IPS DF 19.7 (cell line): Measurements from ENCODE around the gene CSNK1G1.
"Not testable (repeated sequence)": the region's sequence is repeated elsewhere in the genome, so short reads cannot be mapped to it uniquely, and the experiment has no call there.

ENCODE experiments used
- DNase-seq: peaks from one replicate; pipeline ENCODE4 v3.0.0-alpha.2; 2013; ENCODE audit warnings: low read depth, low spot score

The CSNK1G1 gene

GRCh38 chr15:64355944-64356709 lies at the start of gene CSNK1G1:
TSS of gene CSNK1G1 (minus strand) at chr15:64356173. CDS start at chr15:64300499, 55,674 bp downstream.
- DNase-seq = peak; percentile 94

- DNase-seq = no peak
These were observed 44.6 kb upstream of the CSNK1G1 start for GRCh38 chr15:64400583-64400982.

GRCh38 chr15:64398575-64398974 lies 42.6 kb upstream of the CSNK1G1 start:
- no peak for DNase-seq

DNA sequence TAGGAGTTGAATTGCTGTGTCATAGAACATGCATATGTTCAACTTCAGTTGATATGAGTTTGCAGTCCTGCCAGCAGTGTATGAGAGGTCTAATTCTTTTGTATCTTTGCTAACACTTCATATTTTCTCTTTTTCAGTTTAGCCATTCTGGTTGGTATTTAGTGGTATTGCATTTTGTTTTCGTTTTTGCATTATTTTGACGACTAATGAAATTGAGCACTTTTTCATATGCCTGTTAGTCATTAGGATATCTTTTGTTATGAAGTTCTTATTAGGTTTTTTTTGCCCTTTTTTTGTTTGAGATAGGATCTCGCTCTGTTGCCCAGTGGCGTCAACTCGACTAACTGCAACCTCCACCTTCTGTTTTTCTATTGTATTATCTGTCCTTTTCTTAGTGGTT lies 40.8 kb upstream of the CSNK1G1 start:
- no peak for DNase-seq

- not testable (repeated sequence) for DNase-seq
These were observed 36.5 kb upstream of the CSNK1G1 start for GRCh38 chr15:64392471-64392870.

DNA sequence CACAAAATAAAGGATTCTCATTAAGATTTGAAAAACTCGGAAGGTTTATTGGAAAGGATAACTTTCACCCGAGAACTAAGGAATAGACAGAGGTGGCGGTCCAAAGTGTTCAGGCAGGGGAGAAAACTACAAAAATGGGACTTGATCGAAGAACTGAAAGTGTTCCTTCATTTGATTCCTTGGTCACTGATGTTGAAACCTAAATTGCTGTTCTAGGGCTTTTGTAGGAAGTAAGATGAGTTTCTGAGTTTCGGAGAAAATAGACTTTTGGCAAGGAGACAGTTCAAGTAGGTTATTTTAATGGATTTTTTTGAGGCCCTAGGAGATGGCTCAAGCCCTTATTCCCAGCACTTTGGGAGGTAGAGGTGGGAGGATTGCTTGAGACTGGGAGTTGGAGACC lies 33.1 kb upstream of the CSNK1G1 start:
- DNase-seq = no peak

DNA sequence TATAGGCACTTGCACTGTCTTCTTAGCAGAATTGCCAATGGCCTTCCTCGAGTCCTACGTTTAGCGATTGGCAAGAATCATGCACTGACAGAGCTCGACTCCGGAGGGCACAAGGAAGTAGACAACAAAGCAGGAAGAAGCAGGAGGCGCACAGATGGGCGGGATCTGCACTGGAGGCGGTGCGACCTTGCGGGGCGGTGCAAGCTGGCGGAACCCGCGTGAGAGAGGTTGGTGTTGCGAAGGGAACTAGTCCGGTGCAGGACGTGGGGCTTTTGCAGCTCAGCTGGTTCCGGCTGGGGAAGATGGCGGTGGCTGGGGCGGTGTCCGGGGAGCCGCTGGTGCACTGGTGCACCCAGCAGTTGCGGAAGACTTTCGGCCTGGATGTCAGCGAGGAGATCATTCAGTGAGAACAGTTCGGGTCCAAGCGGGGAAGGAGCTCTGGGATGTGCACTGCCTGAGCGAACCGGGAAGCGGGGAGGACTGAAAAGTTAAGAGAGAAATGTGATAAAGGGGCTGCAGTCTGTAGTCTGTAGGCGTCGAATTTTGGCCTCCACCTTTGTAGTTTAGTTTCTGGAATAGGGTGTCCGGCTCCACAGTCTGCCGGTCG lies 31.7 kb upstream of the CSNK1G1 start, which contains the start of gene TRIP4:
Gene TRIP4 (plus strand): TSS at position 275 of the 607 bp plus-strand sequence. CDS start 28 bp downstream, at position 303.
- DNase-seq = peak; percentile 89

GRCh38 chr15:64386291-64386690 lies 30.3 kb upstream of the CSNK1G1 start:
- no peak for DNase-seq

DNA sequence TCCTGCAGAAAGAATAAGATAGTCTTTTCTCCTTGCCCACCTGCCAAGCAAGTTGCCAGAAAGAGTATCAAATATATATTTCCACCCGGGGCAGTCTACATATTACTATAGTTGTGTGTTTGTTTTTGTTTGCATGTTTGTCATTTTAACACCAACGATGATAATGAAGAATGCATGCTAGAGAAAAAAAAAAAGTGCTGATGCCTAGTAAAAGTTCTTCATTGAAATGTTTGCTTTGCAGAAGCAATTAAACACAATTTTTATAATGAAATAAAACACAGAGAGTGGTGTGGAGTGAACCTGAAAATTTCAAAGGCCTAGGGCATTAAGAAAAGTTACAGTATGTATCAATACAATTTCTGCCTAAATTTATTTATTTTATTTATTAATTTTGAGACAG lies 27.8 kb upstream of the CSNK1G1 start:
- no peak for DNase-seq

GRCh38 chr15:64381000-64381751 lies 25.2 kb upstream of the CSNK1G1 start, which contains the start of gene PCLAF:
TSS of gene PCLAF (minus strand) at chr15:64381441. CDS start at chr15:64381371, 70 bp downstream.
- DNase-seq = peak; percentile 86

DNA sequence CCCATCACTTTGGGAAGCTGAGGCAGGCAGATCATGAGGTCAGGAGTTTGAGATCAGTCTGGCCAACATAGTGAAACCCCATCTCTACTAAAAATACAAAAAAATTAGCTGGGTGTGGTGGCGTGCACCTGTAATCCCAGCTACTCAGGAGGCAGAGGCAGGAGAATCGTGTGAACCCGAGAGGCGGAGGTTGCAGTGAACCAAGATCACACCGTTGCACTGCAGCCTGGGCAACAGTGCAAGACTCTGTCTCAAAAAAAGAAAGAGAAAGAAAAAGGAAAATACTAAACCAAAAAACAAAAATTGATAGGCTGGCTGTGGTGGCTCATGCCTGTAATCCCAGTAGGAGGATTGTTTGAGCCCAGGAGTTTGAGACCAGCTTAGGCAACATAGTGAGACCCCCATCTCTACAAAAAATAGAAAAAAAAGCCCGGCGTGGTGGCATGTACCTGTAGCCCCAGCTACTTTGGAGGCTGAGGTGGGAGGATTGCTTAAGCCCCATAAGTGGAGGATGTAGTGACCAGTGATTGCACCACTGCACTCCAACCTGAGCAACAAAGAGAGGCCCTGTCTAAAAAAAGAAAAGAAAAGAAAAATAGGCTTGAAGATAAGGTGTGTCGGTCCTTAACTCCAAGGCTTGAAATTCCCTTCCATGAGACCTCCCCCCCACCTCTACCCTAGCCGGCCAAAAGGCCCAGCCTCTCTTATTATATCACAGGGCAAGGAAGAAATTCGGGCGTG lies 24.3 kb upstream of the CSNK1G1 start:
- DNase-seq = not testable (repeated sequence)

GRCh38 chr15:64379216-64379960 lies 23.4 kb upstream of the CSNK1G1 start:
- no peak for DNase-seq

DNA sequence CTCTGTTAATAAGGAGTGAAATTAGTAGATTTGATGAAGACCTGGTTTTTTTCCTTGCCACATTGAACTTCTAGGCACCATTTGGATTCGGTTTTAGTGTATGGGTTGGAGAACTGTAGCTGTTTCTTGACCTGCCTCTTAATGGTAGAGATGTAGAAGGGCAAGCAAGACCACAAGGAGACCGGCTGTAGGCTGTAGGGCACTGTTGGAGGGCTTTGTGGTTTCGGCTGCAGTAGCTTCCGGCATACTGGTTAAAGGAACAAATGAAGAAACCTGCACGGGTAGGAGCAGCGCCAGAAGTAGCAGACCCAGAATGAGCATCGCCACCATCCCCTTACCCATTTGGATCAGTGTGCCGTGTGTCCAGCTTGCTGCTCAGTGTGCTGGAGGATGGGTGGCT lies 17.4 kb upstream of the CSNK1G1 start:
- no peak for DNase-seq

GRCh38 chr15:64371383-64371782 lies 15.4 kb upstream of the CSNK1G1 start:
- DNase-seq = not testable (repeated sequence)

DNA sequence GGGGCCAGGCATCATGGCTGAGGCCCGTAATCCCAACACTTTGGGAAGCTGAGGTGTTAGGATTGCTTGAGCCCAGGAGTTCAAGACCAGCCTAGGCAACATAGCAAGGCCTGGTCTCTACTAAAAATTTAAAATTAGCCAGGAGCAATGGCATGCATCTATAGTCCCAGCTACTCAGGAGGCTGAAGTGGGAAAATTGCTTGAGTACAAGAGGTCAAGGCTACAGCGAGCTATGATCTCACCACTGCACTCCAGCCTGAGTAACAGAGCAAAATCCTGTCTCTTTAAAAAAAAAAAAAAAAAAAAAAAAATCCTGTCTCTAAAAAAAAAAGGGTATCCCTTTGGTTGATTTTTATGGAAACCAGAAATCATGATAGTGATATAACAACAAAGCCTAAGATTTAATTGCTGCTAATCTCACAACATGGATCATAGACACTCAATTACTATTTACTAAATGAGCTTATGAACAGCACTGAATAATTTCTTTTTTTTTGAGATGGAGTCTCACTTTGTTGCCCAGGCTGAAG lies 13.2 kb upstream of the CSNK1G1 start:
- DNase-seq = no peak

DNA sequence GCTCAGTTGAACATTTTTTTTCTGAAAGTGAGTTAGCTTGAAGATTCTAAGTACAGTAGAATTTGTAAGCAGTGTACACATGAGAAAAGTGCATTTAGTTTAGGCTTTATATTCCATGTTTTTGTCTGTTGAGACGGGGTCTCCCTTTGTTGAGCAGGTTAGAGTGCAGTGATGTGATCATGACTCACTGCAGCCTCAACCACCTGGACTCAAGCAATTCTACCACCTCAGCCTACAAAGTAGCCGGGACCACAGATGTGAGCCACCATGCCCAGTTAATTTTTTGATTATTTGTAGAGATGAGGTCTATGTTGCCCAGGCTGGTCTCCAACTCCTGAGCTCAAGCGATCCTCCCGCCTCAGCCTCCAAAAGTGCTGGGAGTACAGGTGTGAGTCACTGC lies 5.3 kb upstream of the CSNK1G1 start:
- DNase-seq = no peak

DNA sequence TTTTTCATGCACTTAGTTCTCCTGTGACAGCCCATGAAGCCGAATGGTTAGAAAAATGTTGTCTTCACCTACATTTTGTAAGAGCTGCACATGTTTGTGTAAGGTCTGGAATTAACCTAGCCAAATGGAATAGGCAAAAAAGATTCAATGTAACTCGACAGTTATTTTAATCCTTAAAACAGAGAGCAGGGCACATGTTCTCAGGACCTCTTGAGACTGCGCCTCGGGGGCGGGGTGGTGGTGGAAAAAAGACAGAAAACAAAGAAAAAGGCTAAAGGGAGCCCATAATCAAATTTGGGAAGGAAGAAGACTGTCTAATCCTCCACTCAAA lies 702 bp upstream of the CSNK1G1 start:
- no peak for DNase-seq

- DNase-seq = no peak
These were observed 527 bp downstream of the CSNK1G1 start for GRCh38 chr15:64355348-64355943.

- no peak for DNase-seq
These were observed 1.2 kb downstream of the CSNK1G1 start for GRCh38 chr15:64354688-64355344.

DNA sequence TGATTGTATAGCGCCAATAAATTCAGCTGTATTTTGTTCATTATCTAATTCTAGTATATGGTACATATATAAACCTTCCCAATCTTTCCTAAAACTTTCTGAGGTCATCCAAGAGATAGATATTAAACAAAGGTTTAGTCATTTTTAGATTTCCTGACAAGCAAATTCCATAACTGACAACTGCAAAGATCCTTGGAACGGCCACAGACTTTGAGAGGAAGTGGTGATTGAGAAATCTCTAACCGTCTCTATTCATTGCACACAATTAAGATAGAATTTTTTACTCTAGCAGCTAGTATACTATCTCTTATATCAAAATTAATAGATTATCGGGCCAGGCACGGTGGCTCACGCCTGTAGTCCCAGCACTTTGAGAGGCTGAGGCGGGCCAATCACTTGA lies 4.7 kb downstream of the CSNK1G1 start:
- no peak for DNase-seq
